SK-N-SH (cell line): Measurements from ENCODE around the gene TRPC4AP. TPM values are rescaled to one million over a fixed set of nuclear protein-coding genes. Genes with fewer than 3 reads are reported as not detected.

Experiments
- CTCF ChIA-PET: fragments of 300-600, 350-600 bp; formaldehyde crosslinking; extraction: SDS; loops from one replicate; lab custom pipeline; 2021; lab: Yijun Ruan, JAX
- POLR2A ChIA-PET: fragments of 350-600 bp; sonication (Branson Sonifier 250); formaldehyde crosslinking; extraction: SDS; loops from one replicate; lab custom pipeline; 2020; ENCODE audit warnings: antibody characterized with exemption, inconsistent platforms; lab: Yijun Ruan, JAX
- DNase-seq: peaks from one replicate; pipeline ENCODE4 v3.0.0; 2012
- H2AFZ ChIP-seq: fragments of 200-600 bp; sonication (generic); 2 replicates; pipeline ENCODE4 v1.8.1; 2016; ENCODE audit warnings: antibody characterized with exemption, mild to moderate bottlenecking, low read depth
- H3F3A ChIP-seq: fragments of 200-600 bp; sonication (generic); replicated peaks from 2 replicates; pipeline ENCODE3; 2016; ENCODE audit warnings: antibody characterized with exemption, mild to moderate bottlenecking; ENCODE audit not compliant: insufficient read depth
- H3K27ac ChIP-seq, 2 experiments: fragments of 200-500 bp in 1 of 2; fragments of 200-600 bp in 1 of 2; sonication (Bioruptor generic) in 1 of 2; sonication (generic), shearing (Covaris generic) in 1 of 2; 2 replicates each; pipeline versions ENCODE4 v1.5.1 to v1.6.1; 2014 to 2016; ENCODE audit warnings: low read depth in 2 of 2, inconsistent platforms in 1 of 2, low read length in 1 of 2, mild to moderate bottlenecking in 1 of 2, mixed read lengths in 1 of 2
- H3K27me3 ChIP-seq: fragments of 200-600 bp; sonication (generic), shearing (Covaris generic); 2 replicates; pipeline ENCODE4 v1.6.1; 2016; ENCODE audit warnings: mixed run types; ENCODE audit not compliant: insufficient read depth
- H3K36me3 ChIP-seq, 2 experiments: fragments of 200-500 bp in 1 of 2; fragments of 200-600 bp in 1 of 2; sonication (Bioruptor generic) in 1 of 2; sonication (generic) in 1 of 2; replicated peaks in 1 of 2; 2 replicates each; pipeline versions ENCODE3 to v1.5.1; 2014 to 2016; ENCODE audit warnings: low read length in 1 of 2, mild to moderate bottlenecking in 1 of 2; ENCODE audit not compliant: insufficient read depth in 2 of 2, control insufficient read depth in 1 of 2
- H3K4me1 ChIP-seq, 2 experiments: fragments of 200-500 bp in 1 of 2; fragments of 200-600 bp in 1 of 2; sonication (Bioruptor generic) in 1 of 2; sonication (generic), shearing (Covaris generic) in 1 of 2; 2 replicates each; pipeline versions ENCODE4 v1.5.1 to v1.6.1; 2014 to 2016; ENCODE audit warnings: low read depth in 1 of 2, low read length in 1 of 2, mixed run types in 1 of 2; ENCODE audit not compliant: insufficient read depth in 2 of 2, control insufficient read depth in 1 of 2
- H3K4me2 ChIP-seq: fragments of 200-600 bp; sonication (generic), shearing (Covaris generic); 2 replicates; pipeline ENCODE4 v1.6.1; 2017; ENCODE audit warnings: mixed run types
- H3K4me3 ChIP-seq, 2 experiments: fragments of 200-500 bp in 1 of 2; fragments of 200-600 bp in 1 of 2; sonication (Bioruptor generic) in 1 of 2; sonication (generic), shearing (Covaris generic) in 1 of 2; 2 replicates each; pipeline versions ENCODE4 v1.5.1 to v1.8.1; 2014 to 2016; ENCODE audit warnings: low read depth in 2 of 2, inconsistent platforms in 1 of 2, low read length in 1 of 2, mild to moderate bottlenecking in 1 of 2, mixed read lengths in 1 of 2, moderate library complexity in 1 of 2
- H3K79me2 ChIP-seq: fragments of 200-600 bp; sonication (generic); 2 replicates; pipeline ENCODE4 v1.8.1; 2017; ENCODE audit warnings: mild to moderate bottlenecking; ENCODE audit not compliant: insufficient read depth
- H3K9ac ChIP-seq: fragments of 200-600 bp; sonication (generic); 2 replicates; pipeline ENCODE4 v1.6.1; 2017; ENCODE audit warnings: mixed run types
- H3K9me2 ChIP-seq: fragments of 200-600 bp; sonication (generic); 2 replicates; pipeline ENCODE4 v1.6.1; 2017; ENCODE audit warnings: mixed run types
- H3K9me3 ChIP-seq: fragments of 200-600 bp; sonication (generic); 2 replicates; pipeline ENCODE4 v1.6.1; 2017; ENCODE audit warnings: mixed run types, mild to moderate bottlenecking, moderate library complexity
- H4K20me1 ChIP-seq: fragments of 200-600 bp; sonication (generic); 2 replicates; pipeline ENCODE4 v1.6.1; 2017; ENCODE audit warnings: mild to moderate bottlenecking, mixed run types; ENCODE audit not compliant: insufficient read depth
- CHD2 ChIP-seq: fragments of 150-350 bp; IDR thresholded peaks from 2 replicates; pipeline ENCODE4 v1.6.1; 2018; ENCODE audit warnings: low read length; ENCODE audit not compliant: partially characterized antibody
- CTCF ChIP-seq: fragments of 200-600 bp; sonication (generic); IDR thresholded peaks from 2 replicates; pipeline ENCODE4 v1.6.1; 2017; ENCODE audit warnings: antibody characterized with exemption, mild to moderate bottlenecking, moderate library complexity
- FOXM1 ChIP-seq: IDR thresholded peaks from 2 replicates; pipeline ENCODE4 v1.4.0; 2012; ENCODE audit warnings: low read depth, mild to moderate bottlenecking
- IRF3 ChIP-seq: fragments of 150-350 bp; IDR thresholded peaks from 2 replicates; pipeline ENCODE4 v1.6.1; 2016; ENCODE audit warnings: mild to moderate bottlenecking, low read depth, low read length
- MAX ChIP-seq: IDR thresholded peaks from 2 replicates; pipeline ENCODE4 v1.4.0; 2012; ENCODE audit warnings: low read depth
- MEF2A ChIP-seq: IDR thresholded peaks from 2 replicates; pipeline ENCODE4 v1.4.0; 2012; ENCODE audit warnings: low read depth, borderline replicate concordance
- MXI1 ChIP-seq: IDR thresholded peaks from 2 replicates; pipeline ENCODE4 v1.6.1; 2012; ENCODE audit warnings: mild to moderate bottlenecking, low read depth, low read length, improper control_type of control experiment
- NFIC ChIP-seq: IDR thresholded peaks from 2 replicates; pipeline ENCODE4 v1.4.0; 2012; ENCODE audit warnings: borderline replicate concordance
- PBX3 ChIP-seq: IDR thresholded peaks from 2 replicates; pipeline ENCODE4; 2012
- POLR2AphosphoS5 ChIP-seq: IDR thresholded peaks from 2 replicates; pipeline ENCODE4 v1.6.1; 2012; ENCODE audit warnings: low read depth, low read length
- REST ChIP-seq: IDR thresholded peaks from 2 replicates; pipeline ENCODE4 v1.6.1; 2012; ENCODE audit warnings: mild to moderate bottlenecking, low read depth, low read length, moderate library complexity
- USF1 ChIP-seq: IDR thresholded peaks from 2 replicates; pipeline ENCODE4 v1.4.0; 2012; ENCODE audit warnings: low read depth, borderline replicate concordance
- YY1 ChIP-seq: IDR thresholded peaks from 2 replicates; pipeline ENCODE4 v1.4.0; 2012; ENCODE audit warnings: low read depth, mild to moderate bottlenecking
- ZBTB33 ChIP-seq: IDR thresholded peaks from 2 replicates; pipeline ENCODE4 v1.4.0; 2012; ENCODE audit warnings: low read depth, borderline replicate concordance
- WGBS: methylation state at CpG from one replicate; pipeline ENCODE4 v1.1.6; 2017; ENCODE audit warnings: low lambda C conversion rate; 5-methylcytosine and 5-hydroxymethylcytosine counted together
- polyA plus RNA-seq, 3 experiments: library from polyadenylated mRNA; depleted of rRNA; stranded (reverse); fragments of >200 nt; gene quantifications; 2 replicates each; pipeline ENCODE4 v1.2.3, GENCODE V29; 2012

TRPC4AP gene
- polyA plus RNA-seq, 1 of the 3 experiments (the other 2 are of a cell fraction), result 57.4 TPM

GRCh38 chr20:34994509-34995131 lies 98.0 kb downstream of the TRPC4AP start:
- no peak overlapping the region for H3K27ac ChIP-seq
- no peak for DNase-seq
- TF ChIP-seq YY1 (no peak), REST (no peak), NFIC (no peak), MAX (no peak), MXI1 (no peak), CHD2 (no peak), ZBTB33 (no peak), IRF3 (no peak), FOXM1 (no peak), POLR2AphosphoS5 (no peak), CTCF (no peak), USF1 (no peak), PBX3 (no peak), MEF2A (no peak)
- no peak overlapping the region for H3K4me2 ChIP-seq
- H3K36me3 ChIP-seq, result peaks cover 0 to 39% of the 10 kb centered on the region in 2 experiments
- no peaks in the 10 kb centered on the region for H3K4me1 ChIP-seq
- H4K20me1 ChIP-seq, result no peaks in the 10 kb centered on the region
- CTCF ChIA-PET, result interaction anchor here (0.8 kb wide), 1 partner anchor 126 kb away, joined by 3 read pairs; no protein-coding TSS in a partner anchor
- no peaks in the 10 kb centered on the region for H3F3A ChIP-seq
- H3K4me3 ChIP-seq, result no peak overlapping the region
- 91% methylated on average over 10 of the region's 14 CpGs for WGBS
- no peaks in the 10 kb centered on the region for H3K27me3 ChIP-seq
- H3K9me2 ChIP-seq, result no peaks in the 10 kb centered on the region
- no peak overlapping the region for H3K9ac ChIP-seq
- no peaks in the 10 kb centered on the region for H3K9me3 ChIP-seq
- H2AFZ ChIP-seq, result no peak overlapping the region
- POLR2A ChIA-PET, result interaction anchor here (1.1 kb wide), 1 partner anchor 9 kb away, joined by 3 read pairs; no protein-coding TSS in a partner anchor
- no peaks in the 10 kb centered on the region for H3K79me2 ChIP-seq
